Astrocyte (in vitro differentiated cells and primary cell): ENCODE measurements around the gene TRAPPC10. TPM values are rescaled to one million over a fixed set of nuclear protein-coding genes. Genes with fewer than 3 reads are reported as not detected.
"Not testable (repeated sequence)": the region's sequence is repeated elsewhere in the genome, so short reads cannot be mapped to it uniquely, and the experiment has no call there.

Experiments
- DNase-seq: peaks from one replicate; pipeline ENCODE4 v3.0.0-alpha.2; 2010; ENCODE audit warnings: low read depth
- FAIRE-seq: peaks from 2 replicates; lab custom pipeline; 2011; peaks lifted over from hg19 to GRCh38; lab: Jason Lieb, UNC
- H2AFZ ChIP-seq: 2 replicates; pipeline ENCODE4 v1.6.0; 2012; ENCODE audit warnings: low read depth, low read length, inconsistent platforms
- H3K27ac ChIP-seq: 2 replicates; pipeline ENCODE4 v1.5.1; 2011; ENCODE audit warnings: low read depth, low read length, inconsistent platforms
- H3K27me3 ChIP-seq: 2 replicates; pipeline ENCODE4 v1.6.0; 2011; ENCODE audit warnings: low read length, inconsistent platforms; ENCODE audit not compliant: insufficient read depth
- H3K36me3 ChIP-seq: 2 replicates; pipeline ENCODE4 v1.5.1; 2011; ENCODE audit warnings: low read length, inconsistent platforms; ENCODE audit not compliant: insufficient read depth
- H3K4me1 ChIP-seq: 2 replicates; pipeline ENCODE4 v1.5.1; 2011; ENCODE audit warnings: low read length, inconsistent platforms; ENCODE audit not compliant: insufficient read depth
- H3K4me2 ChIP-seq: 2 replicates; pipeline ENCODE4 v1.6.0; 2012; ENCODE audit warnings: low read length, inconsistent platforms
- H3K4me3 ChIP-seq: 2 replicates; pipeline ENCODE4 v1.5.1; 2011; ENCODE audit warnings: low read depth, mild to moderate bottlenecking, low read length, inconsistent platforms; ENCODE audit not compliant: insufficient read depth
- H3K79me2 ChIP-seq: 2 replicates; pipeline ENCODE4 v1.6.0; 2012; ENCODE audit warnings: mild to moderate bottlenecking, low read length, inconsistent platforms; ENCODE audit not compliant: insufficient read depth
- H3K9ac ChIP-seq: 2 replicates; pipeline ENCODE4 v1.6.0; 2012; ENCODE audit warnings: mild to moderate bottlenecking, low read length, inconsistent platforms
- H3K9me3 ChIP-seq: 2 replicates; pipeline ENCODE4 v1.5.1; 2012; ENCODE audit warnings: low read depth, mild to moderate bottlenecking, low read length, inconsistent platforms; ENCODE audit not compliant: insufficient read depth
- H4K20me1 ChIP-seq: 2 replicates; pipeline ENCODE4 v1.6.0; 2012; ENCODE audit warnings: low read length, inconsistent platforms; ENCODE audit not compliant: insufficient read depth
- H3K27ac Mint-ChIP-seq: one replicate; pipeline ENCODE4 v1.8.0; 2021; ENCODE audit warnings: mild to moderate bottlenecking, mixed read lengths; ENCODE audit not compliant: unreplicated experiment
- H3K27me3 Mint-ChIP-seq: one replicate; pipeline ENCODE4 v1.8.0; 2021; ENCODE audit warnings: low read depth, mixed read lengths; ENCODE audit not compliant: unreplicated experiment
- H3K36me3 Mint-ChIP-seq: one replicate; pipeline ENCODE4 v1.8.0; 2021; ENCODE audit warnings: low read depth, mixed read lengths; ENCODE audit not compliant: unreplicated experiment
- H3K4me1 Mint-ChIP-seq: one replicate; pipeline ENCODE4 v1.8.0; 2021; ENCODE audit warnings: low read depth, mixed read lengths; ENCODE audit not compliant: unreplicated experiment
- H3K4me3 Mint-ChIP-seq: one replicate; pipeline ENCODE4 v1.8.0; 2021; ENCODE audit warnings: mild to moderate bottlenecking, moderate library complexity, mixed read lengths; ENCODE audit not compliant: unreplicated experiment
- H3K9me3 Mint-ChIP-seq: one replicate; pipeline ENCODE4 v1.8.0; 2021; ENCODE audit warnings: mild to moderate bottlenecking, mixed read lengths; ENCODE audit not compliant: unreplicated experiment
- total RNA-seq: library from RNA; stranded (reverse); gene quantifications from 2 replicates; pipeline ENCODE4 v1.2.1, GENCODE V29; 2021

Gene TRAPPC10
- total RNA-seq, 1 donor from 2014 or later: 45.7 TPM

DNA sequence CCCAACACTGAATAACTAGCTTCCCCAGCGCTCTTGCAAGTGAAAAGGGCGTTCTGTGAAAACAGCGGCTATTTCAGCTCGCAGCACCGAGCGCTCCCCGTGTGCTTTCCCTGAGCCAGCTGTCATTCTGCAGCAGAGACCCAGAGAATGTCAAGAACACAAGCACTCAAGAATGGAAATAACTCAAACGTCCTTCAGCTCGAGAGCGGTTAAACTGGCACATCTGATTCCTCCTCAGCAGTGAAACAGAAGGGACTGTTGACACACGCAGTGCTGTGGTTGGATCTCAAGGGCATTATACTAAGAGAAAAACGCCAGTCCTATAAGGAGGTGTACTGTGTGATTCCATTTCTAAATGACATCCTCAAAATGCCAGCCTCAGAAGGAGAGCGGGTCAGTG is 86.9 kb downstream of the TRAPPC10 start:
- H3K9me3 Mint-ChIP-seq, H3K36me3 Mint-ChIP-seq, H3K36me3 ChIP-seq, H3K9ac ChIP-seq, H3K27me3 Mint-ChIP-seq, H4K20me1 ChIP-seq, H3K4me2 ChIP-seq, H2AFZ ChIP-seq, H3K27ac ChIP-seq, H3K27me3 ChIP-seq, H3K79me2 ChIP-seq, H3K4me3 ChIP-seq, H3K4me1 Mint-ChIP-seq, H3K4me1 ChIP-seq, DNase-seq, H3K4me3 Mint-ChIP-seq, FAIRE-seq, H3K27ac Mint-ChIP-seq, H3K9me3 ChIP-seq: not testable (repeated sequence)

- not testable (repeated sequence) for H3K36me3 Mint-ChIP-seq, H3K4me3 ChIP-seq, H3K27me3 ChIP-seq, H3K4me1 ChIP-seq, H3K27ac ChIP-seq, H3K27ac Mint-ChIP-seq, H3K4me2 ChIP-seq, DNase-seq, H2AFZ ChIP-seq, H4K20me1 ChIP-seq, H3K4me1 Mint-ChIP-seq, H3K9me3 Mint-ChIP-seq, H3K9ac ChIP-seq, H3K9me3 ChIP-seq, H3K79me2 ChIP-seq, FAIRE-seq, H3K36me3 ChIP-seq, H3K4me3 Mint-ChIP-seq, H3K27me3 Mint-ChIP-seq
Observed at GRCh38 chr21:44107026-44107501, 95.0 kb downstream of the TRAPPC10 start, which contains the start of gene PWP2. PWP2 (plus strand) TSS chr21:44107399; CDS start chr21:44107417, 18 bp downstream.

DNA sequence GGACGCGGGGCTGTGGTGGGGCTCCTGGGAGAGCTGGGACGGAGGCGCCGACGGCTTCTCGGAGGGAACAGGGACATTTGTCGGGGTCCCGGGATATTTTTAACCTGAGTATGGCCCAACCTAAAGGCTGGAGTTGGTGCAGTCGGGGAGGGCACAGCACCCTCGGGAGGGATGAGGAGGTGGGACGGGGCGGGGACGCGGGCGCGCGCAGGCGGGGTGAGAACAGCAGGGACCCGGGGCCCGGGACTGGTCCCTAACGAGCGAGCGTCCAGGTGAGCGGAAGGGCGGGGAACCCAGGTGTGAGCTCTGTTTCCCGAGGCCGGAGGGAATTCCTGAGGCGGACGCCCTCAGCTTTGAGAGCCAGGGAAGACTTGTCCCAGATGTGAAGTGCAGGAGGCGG is 95.5 kb downstream of the TRAPPC10 start:
- not testable (repeated sequence) for H2AFZ ChIP-seq, H3K4me1 ChIP-seq, H3K4me3 Mint-ChIP-seq, H3K4me2 ChIP-seq, FAIRE-seq, H3K27me3 ChIP-seq, H3K27me3 Mint-ChIP-seq, H3K36me3 ChIP-seq, H3K9ac ChIP-seq, H3K27ac ChIP-seq, H3K36me3 Mint-ChIP-seq, H3K27ac Mint-ChIP-seq, H3K4me3 ChIP-seq, H3K79me2 ChIP-seq, H4K20me1 ChIP-seq, H3K9me3 ChIP-seq, DNase-seq, H3K4me1 Mint-ChIP-seq, H3K9me3 Mint-ChIP-seq

- not testable (repeated sequence) for H3K27ac ChIP-seq, H3K36me3 ChIP-seq, H3K4me3 Mint-ChIP-seq, H3K9ac ChIP-seq, FAIRE-seq, DNase-seq, H3K27me3 Mint-ChIP-seq, H3K79me2 ChIP-seq, H3K9me3 Mint-ChIP-seq, H3K9me3 ChIP-seq, H3K4me1 ChIP-seq, H3K4me3 ChIP-seq, H4K20me1 ChIP-seq, H3K4me1 Mint-ChIP-seq, H3K4me2 ChIP-seq, H2AFZ ChIP-seq, H3K27me3 ChIP-seq, H3K27ac Mint-ChIP-seq, H3K36me3 Mint-ChIP-seq
Observed at GRCh38 chr21:44113702-44114371, 101.7 kb downstream of the TRAPPC10 start.

GRCh38 chr21:44122131-44122530 is 110.0 kb downstream of the TRAPPC10 start:
- H3K9ac ChIP-seq, H3K36me3 Mint-ChIP-seq, H3K9me3 ChIP-seq, H3K27ac Mint-ChIP-seq, H3K27me3 ChIP-seq, H3K27me3 Mint-ChIP-seq, H3K4me3 ChIP-seq, H2AFZ ChIP-seq, H3K36me3 ChIP-seq, H3K4me2 ChIP-seq, H4K20me1 ChIP-seq, H3K4me1 Mint-ChIP-seq, H3K27ac ChIP-seq, H3K79me2 ChIP-seq, H3K9me3 Mint-ChIP-seq, DNase-seq, FAIRE-seq, H3K4me1 ChIP-seq, H3K4me3 Mint-ChIP-seq: not testable (repeated sequence)

GRCh38 chr21:44127827-44128226 is 115.7 kb downstream of the TRAPPC10 start:
- not testable (repeated sequence) for H3K9me3 Mint-ChIP-seq, H3K9ac ChIP-seq, H2AFZ ChIP-seq, H4K20me1 ChIP-seq, H3K36me3 ChIP-seq, H3K27me3 ChIP-seq, H3K36me3 Mint-ChIP-seq, H3K27ac ChIP-seq, H3K27ac Mint-ChIP-seq, FAIRE-seq, H3K4me2 ChIP-seq, H3K4me1 Mint-ChIP-seq, H3K79me2 ChIP-seq, H3K4me3 Mint-ChIP-seq, H3K27me3 Mint-ChIP-seq, H3K4me3 ChIP-seq, DNase-seq, H3K9me3 ChIP-seq, H3K4me1 ChIP-seq
